ENCODE data around the gene TMBIM1. TPM values are rescaled to one million over a fixed set of nuclear protein-coding genes. Genes with fewer than 3 reads are reported as not detected.
"Not testable (repeated sequence)": the region's sequence is repeated elsewhere in the genome, so short reads cannot be mapped to it uniquely, and the experiment has no call there.

Gene TMBIM1
- total RNA-seq, 2 donors from 2014 or later: 82.8 to 225 TPM

DNA sequence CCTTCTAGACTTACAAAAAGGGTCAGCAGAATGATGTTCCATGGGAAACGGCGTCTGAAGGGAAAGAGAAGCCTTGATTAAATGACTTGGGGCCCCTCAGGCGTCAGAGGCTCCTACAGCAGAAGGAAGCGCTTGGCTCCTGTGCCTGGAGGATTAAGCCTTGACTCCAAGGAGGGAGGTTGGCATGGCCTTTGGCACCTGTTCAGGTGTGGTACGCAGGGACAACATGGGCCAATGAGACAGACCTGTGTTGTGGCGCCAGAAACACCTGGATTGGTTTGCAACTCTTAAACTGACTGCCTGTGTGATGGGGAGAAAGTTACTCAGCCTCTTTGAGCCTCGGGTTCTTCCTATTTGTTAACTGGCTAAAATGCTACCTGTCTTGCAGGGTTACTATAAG is 14.4 kb downstream of the TMBIM1 start:
- Histone ChIP-seq H3K4me3 (no peak overlapping the region), H3K4me1 (peaks cover 0 to 32% of the 10 kb centered on the region in 2 donors), H3K27ac (no peak overlapping the region), H3K9me3 (no peaks in the 10 kb centered on the region), H3K36me3 (peaks cover 92% of the 10 kb centered on the region), H3K27me3 (no peaks in the 10 kb centered on the region)
- no peak for TF ChIP-seq CTCF (IDR thresholded peaks at IDR 0.05)
- no peak for DNase-seq (ENCODE audit: low spot score)

DNA sequence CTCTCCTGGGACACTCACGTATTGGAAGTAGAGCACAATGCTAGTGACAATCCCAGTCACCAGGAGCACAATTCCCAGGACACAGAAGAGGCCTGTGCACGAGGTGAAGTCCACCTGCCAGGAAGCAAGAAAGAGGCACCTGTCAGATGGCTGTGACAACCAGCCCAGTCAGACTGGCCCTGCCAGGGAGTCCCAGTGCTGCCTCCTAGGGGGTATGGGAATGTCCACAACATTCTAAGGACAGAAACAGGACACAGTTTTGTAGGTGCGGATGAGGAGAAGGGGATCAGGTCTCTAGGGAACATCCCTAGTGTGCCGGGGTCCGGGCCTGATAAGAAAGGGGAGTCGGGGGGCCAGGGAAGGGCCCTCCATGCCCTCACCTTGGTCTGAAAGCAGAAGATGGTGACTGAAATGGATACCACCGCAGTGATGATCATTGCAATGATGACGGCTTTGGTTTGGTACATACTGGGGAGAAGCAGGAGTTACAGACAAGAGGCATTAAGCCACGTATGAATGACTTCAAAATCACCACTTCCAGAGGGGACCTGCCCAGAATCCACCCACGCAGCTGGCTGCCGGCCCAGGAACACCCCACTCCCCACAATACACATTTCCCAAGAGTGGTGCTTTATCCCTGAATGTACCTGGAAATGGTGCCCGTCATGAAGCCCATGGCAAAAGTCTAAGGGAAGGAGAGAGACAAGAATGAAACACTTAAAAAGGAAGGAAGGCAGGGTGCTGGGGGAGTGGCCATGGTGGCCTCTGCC is 15.1 kb downstream of the TMBIM1 start:
- Histone ChIP-seq H3K27ac (no peak overlapping the region), H3K4me3 (no peak overlapping the region), H3K4me1 (peaks cover 0 to 32% of the 10 kb centered on the region in 2 donors), H3K9me3 (no peaks in the 10 kb centered on the region), H3K27me3 (no peaks in the 10 kb centered on the region), H3K36me3 (peaks cover 86% of the 10 kb centered on the region)
- DNase-seq (ENCODE audit: low spot score): no peak
- TF ChIP-seq CTCF (IDR thresholded peaks at IDR 0.05): no peak

- no peak for TF ChIP-seq CTCF (IDR thresholded peaks at IDR 0.05)
- no peak for DNase-seq (ENCODE audit: low spot score)
- Histone ChIP-seq H3K9me3 (no peaks in the 10 kb centered on the region), H3K4me3 (no peak overlapping the region), H3K27me3 (no peaks in the 10 kb centered on the region), H3K36me3 (peaks cover 71% of the 10 kb centered on the region), H3K27ac (peak overlapping the region in 1 of 2 donors; percentile 46), H3K4me1 (peaks cover 0 to 37% of the 10 kb centered on the region in 2 donors)
Measured at GRCh38 chr2:218275371-218276072, 16.8 kb downstream of the TMBIM1 start.

GRCh38 chr2:218274586-218274985 is 17.7 kb downstream of the TMBIM1 start:
- Histone ChIP-seq H3K4me1 (peaks cover 0 to 37% of the 10 kb centered on the region in 2 donors), H3K4me3 (no peak overlapping the region), H3K9me3 (no peaks in the 10 kb centered on the region), H3K36me3 (peaks cover 62% of the 10 kb centered on the region), H3K27me3 (no peaks in the 10 kb centered on the region), H3K27ac (peak overlapping the region in 1 of 2 donors; percentile 46)
- no peak for TF ChIP-seq CTCF (IDR thresholded peaks at IDR 0.05)
- DNase-seq (ENCODE audit: low spot score): no peak

GRCh38 chr2:218273908-218274249 is 18.4 kb downstream of the TMBIM1 start:
- no peak for TF ChIP-seq CTCF (IDR thresholded peaks at IDR 0.05)
- H3K4me3 ChIP-seq: no peak overlapping the region

DNA sequence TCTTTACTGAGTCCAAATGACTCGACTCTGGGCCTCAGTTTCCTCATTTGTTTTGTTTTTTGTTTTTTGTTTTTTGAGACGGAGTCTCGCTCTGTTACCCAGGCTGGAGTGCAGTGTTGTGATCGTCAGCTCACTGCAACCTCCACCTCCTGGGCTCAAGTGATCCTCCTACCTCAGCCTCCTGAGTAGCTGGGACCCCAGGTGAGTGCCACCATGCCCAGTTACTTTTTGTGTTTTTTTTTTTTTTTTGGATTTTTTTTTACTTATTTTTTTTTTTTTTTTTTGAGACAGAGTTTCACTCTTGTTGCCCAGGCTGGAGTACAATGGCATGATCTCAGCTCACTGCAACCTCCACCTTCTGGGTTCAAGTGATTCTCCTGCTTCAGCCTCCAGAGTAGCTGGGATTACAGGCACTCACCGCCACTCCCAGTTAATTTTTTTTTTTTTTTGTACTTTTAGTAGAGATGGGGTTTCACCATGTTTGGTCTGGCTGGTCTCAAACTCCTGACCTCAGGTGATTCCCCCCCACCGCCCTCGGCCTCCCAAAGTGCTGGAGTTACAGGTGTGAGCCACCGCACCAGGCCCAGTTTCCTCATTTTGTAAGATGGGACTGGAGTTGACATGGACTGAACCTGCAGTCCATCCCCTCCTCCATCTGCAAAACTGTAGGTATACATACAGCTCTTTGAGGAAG is 18.9 kb downstream of the TMBIM1 start:
- H3K27me3 ChIP-seq; H3K9me3 ChIP-seq; DNase-seq (ENCODE audit: low spot score); H3K4me3 ChIP-seq: not testable (repeated sequence)
- peaks cover 0 to 46% of the 10 kb centered on the region in 2 donors for H3K4me1 ChIP-seq
- H3K27ac ChIP-seq: peak overlapping the region; percentile 77
- peaks cover 50% of the 10 kb centered on the region for H3K36me3 ChIP-seq

More at GRCh38 chr2:218273908-218274249, 18.4 kb downstream of the TMBIM1 start:
- no peak for DNase-seq (ENCODE audit: low spot score)
- peak overlapping the region; percentile 77 for H3K27ac ChIP-seq
- H3K4me1 ChIP-seq: peaks cover 0 to 43% of the 10 kb centered on the region in 2 donors
- H3K36me3 ChIP-seq: peaks cover 55% of the 10 kb centered on the region
- no peaks in the 10 kb centered on the region for H3K27me3 ChIP-seq
- H3K9me3 ChIP-seq: no peaks in the 10 kb centered on the region
